Mucosa of rectum (tissue), 2 donors: ENCODE data around the gene MAST4.

ENCODE experiments used
- H3K27ac ChIP-seq, 2 donors: one replicate each; pipeline ENCODE4 v1.7.0; 2013; ENCODE audit warnings: inconsistent platforms in 2 of 2, low read depth in 2 of 2, low read length in 2 of 2
- H3K27me3 ChIP-seq, 2 donors: one replicate each; pipeline ENCODE4 v1.7.0; 2013; ENCODE audit warnings: low read length in 2 of 2; ENCODE audit not compliant: control insufficient read depth in 2 of 2, insufficient read depth in 2 of 2
- H3K36me3 ChIP-seq, 2 donors: one replicate each; pipeline ENCODE4 v1.7.0; 2013; ENCODE audit warnings: low read length in 2 of 2; ENCODE audit not compliant: control insufficient read depth in 2 of 2, insufficient read depth in 2 of 2
- H3K4me1 ChIP-seq, 2 donors: one replicate each; pipeline ENCODE4 v1.7.0; 2013; ENCODE audit warnings: low read length in 2 of 2, mild to moderate bottlenecking in 1 of 2; ENCODE audit not compliant: control insufficient read depth in 2 of 2, insufficient read depth in 2 of 2
- H3K4me3 ChIP-seq, 2 donors: one replicate each; pipeline ENCODE4 v1.7.0; 2013; ENCODE audit warnings: low read length in 2 of 2
- H3K9ac ChIP-seq, 2 donors: one replicate each; pipeline ENCODE4 v1.7.0; 2013; ENCODE audit warnings: low read length in 2 of 2, low read depth in 1 of 2, mild to moderate bottlenecking in 1 of 2
- H3K9me3 ChIP-seq, 2 donors: one replicate each; pipeline ENCODE4 v1.7.0; 2013; ENCODE audit warnings: low read length in 2 of 2; ENCODE audit not compliant: control insufficient read depth in 2 of 2
- donor health status: healthy.
- donor health status: Normal muscosa, but diverticular disease.

Gene MAST4

DNA sequence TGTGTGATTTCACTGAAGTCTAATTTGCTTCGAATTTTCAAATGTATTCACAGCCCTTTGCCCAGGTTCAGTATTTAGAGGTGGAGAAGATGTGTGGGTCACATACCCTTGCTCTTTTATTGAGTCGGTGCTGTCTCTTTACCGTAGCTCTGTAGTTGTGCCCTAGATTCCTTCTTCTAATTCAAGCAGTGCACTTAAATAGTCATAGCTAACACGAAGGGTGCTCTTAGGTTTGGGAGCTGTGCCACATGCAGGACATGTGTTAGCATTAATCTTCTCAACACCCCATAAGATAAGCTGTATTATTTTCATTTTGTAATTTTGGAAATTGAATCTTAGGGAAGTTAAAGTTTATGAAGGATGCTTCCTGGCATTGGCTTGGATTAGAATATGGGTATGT, 293.3 kb downstream of the MAST4 start:
- H3K4me1 ChIP-seq, result peaks cover 0 to 2% of the 10 kb centered on the region in 2 donors
- no peak overlapping the region for H3K9ac ChIP-seq
- no peaks in the 10 kb centered on the region for H3K9me3 ChIP-seq
- H3K36me3 ChIP-seq, result no peaks in the 10 kb centered on the region
- no peaks in the 10 kb centered on the region for H3K27me3 ChIP-seq
- no peak overlapping the region for H3K27ac ChIP-seq
- no peak overlapping the region for H3K4me3 ChIP-seq

DNA sequence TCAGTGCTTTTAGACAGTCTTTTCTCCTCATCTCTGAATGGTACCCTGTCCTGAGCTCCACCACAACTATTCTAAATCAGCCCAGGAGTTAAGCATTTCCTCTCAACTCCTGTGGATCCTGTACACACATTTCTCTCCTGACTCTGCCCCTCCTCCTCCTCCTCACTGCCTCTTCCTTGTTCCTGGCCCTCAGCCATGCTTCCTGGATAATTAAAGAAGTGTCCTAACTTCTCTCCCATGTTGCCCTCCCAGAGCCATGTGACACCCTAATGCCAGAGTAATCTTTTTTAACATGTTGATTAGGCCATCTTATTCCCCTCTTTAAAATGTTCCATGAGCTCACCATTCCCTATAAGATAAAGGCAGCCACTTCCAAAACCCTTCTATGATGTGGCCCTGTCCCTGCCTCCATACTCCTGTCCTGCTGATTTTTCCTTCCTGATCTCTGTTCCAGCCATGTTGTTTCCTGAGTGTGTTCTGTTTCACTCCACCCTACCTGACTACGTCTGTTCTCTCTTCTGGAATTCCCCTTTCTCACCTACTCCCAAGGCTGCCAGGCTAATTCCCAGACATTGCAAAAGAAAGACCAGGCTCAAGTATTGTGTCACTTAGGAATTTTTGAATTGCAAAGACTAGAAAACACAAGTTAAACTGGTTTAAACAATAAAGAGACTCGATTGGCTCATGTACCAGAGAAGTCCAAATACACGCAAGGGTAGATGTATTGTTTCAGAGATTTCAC, 295.2 kb downstream of the MAST4 start:
- H3K9ac ChIP-seq, result no peak overlapping the region
- H3K9me3 ChIP-seq, result no peaks in the 10 kb centered on the region
- no peaks in the 10 kb centered on the region for H3K27me3 ChIP-seq
- peaks cover 0 to 2% of the 10 kb centered on the region in 2 donors for H3K4me1 ChIP-seq
- H3K36me3 ChIP-seq, result no peaks in the 10 kb centered on the region
- no peak overlapping the region for H3K4me3 ChIP-seq
- no peak overlapping the region for H3K27ac ChIP-seq

DNA sequence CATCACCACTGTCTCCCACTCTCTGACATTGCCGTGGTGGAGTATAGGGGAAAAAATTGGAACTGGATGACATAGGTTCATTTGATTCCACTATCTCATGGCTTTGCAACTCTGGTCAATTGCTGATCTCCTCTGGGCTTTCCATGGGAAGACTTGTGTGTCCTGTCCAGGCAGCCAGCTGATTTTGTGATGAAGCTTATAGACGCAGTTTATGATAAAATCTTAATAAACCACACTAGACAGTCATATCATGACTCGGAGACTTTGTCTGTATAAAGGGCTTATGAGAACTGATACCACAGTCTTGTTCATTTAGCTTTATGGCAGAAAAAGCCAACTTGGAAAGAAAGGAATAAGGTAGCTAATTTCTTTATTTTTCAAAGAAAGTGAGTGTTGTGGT, 296.5 kb downstream of the MAST4 start:
- no peaks in the 10 kb centered on the region for H3K36me3 ChIP-seq
- no peaks in the 10 kb centered on the region for H3K27me3 ChIP-seq
- no peak overlapping the region for H3K9ac ChIP-seq
- H3K4me3 ChIP-seq, result no peak overlapping the region
- H3K9me3 ChIP-seq, result no peaks in the 10 kb centered on the region
- no peak overlapping the region for H3K27ac ChIP-seq
- H3K4me1 ChIP-seq, result peaks cover 0 to 2% of the 10 kb centered on the region in 2 donors

DNA sequence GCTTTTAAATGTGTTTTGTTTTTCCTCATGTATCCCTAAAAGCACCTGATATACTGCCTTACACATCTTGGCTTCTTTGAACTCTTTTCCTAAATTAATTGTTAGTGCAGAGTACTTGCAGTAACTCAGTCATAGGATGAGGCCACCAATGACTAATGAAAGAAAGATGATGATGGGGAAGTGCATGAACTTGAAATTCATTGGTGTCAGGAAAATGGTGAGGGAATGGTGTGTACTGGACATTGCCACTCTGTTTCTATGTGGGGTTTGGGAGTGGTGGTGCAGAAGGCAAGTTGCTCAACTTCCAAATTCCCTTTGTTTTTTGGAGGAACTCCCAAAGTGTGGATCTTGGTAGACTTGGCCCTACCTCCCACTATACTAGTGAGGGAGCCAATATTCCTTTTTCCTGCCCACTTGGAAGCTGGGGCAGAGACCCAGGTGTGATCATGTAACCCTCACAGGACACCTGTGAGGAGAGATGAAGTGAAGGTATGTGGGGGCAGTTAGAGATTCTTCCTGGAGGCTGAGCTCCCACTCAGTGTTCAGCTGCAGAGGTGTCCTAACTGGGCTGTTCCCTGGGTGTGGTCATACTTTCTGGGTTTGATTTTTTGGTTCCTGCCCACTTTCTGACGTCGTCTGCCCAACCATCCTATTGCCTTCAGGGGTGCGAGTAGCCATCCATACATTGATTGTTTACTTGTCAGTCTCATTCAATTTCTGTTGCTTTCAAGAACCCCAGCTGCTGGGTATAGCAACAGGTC, 298.5 kb downstream of the MAST4 start:
- no peak overlapping the region for H3K4me3 ChIP-seq
- no peaks in the 10 kb centered on the region for H3K27me3 ChIP-seq
- H3K36me3 ChIP-seq, result no peaks in the 10 kb centered on the region
- no peak overlapping the region for H3K9ac ChIP-seq
- H3K4me1 ChIP-seq, result peaks cover 0 to 2% of the 10 kb centered on the region in 2 donors
- no peaks in the 10 kb centered on the region for H3K9me3 ChIP-seq
- no peak overlapping the region for H3K27ac ChIP-seq

DNA sequence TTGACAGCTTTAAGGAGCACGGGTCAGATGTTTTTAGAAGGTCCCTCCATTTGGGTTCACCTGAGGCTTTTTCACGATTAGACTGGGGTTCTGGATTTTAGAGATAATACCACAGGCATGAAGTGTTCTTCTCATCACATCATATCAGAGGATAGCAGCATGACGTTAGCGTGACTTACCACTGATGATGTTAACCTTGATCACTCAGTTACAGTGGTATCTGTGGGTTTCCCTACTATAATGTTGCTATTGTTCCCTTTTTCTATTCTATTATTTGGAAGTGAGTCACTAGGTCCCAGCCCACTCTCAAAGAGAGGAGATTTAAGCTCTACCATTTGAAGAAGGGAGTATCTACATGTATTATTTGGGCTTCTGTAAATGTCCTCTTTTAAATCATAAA, 300.0 kb downstream of the MAST4 start:
- H3K9me3 ChIP-seq, result no peaks in the 10 kb centered on the region
- no peaks in the 10 kb centered on the region for H3K36me3 ChIP-seq
- H3K27ac ChIP-seq, result no peak overlapping the region
- H3K4me1 ChIP-seq, result peaks cover 0 to 2% of the 10 kb centered on the region in 2 donors
- H3K27me3 ChIP-seq, result no peaks in the 10 kb centered on the region
- H3K9ac ChIP-seq, result no peak overlapping the region
- H3K4me3 ChIP-seq, result no peak overlapping the region

DNA sequence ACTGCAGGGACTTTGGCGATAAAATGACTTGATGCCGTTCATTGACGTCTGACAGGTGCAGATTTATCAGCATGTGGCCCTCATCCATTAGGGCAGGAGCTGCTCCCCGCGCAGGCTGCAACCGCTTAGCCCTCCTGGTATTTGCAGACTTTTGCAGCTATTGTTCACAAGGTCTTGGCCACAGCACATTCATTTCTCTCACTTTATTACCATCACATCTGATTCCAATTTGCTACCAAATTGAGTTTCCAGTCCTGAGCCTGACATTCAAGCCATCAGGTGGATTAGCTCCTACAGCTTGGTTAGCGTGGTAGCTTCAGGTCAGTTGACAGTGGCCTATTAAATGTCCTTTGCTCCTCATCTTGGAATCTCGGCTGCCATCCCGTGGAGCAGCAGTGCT, 301.2 kb downstream of the MAST4 start:
- Histone ChIP-seq H3K9ac (no peak overlapping the region), H3K36me3 (no peaks in the 10 kb centered on the region), H3K4me1 (no peaks in the 10 kb centered on the region), H3K9me3 (no peaks in the 10 kb centered on the region), H3K27ac (no peak overlapping the region), H3K27me3 (no peaks in the 10 kb centered on the region), H3K4me3 (no peak overlapping the region)

DNA sequence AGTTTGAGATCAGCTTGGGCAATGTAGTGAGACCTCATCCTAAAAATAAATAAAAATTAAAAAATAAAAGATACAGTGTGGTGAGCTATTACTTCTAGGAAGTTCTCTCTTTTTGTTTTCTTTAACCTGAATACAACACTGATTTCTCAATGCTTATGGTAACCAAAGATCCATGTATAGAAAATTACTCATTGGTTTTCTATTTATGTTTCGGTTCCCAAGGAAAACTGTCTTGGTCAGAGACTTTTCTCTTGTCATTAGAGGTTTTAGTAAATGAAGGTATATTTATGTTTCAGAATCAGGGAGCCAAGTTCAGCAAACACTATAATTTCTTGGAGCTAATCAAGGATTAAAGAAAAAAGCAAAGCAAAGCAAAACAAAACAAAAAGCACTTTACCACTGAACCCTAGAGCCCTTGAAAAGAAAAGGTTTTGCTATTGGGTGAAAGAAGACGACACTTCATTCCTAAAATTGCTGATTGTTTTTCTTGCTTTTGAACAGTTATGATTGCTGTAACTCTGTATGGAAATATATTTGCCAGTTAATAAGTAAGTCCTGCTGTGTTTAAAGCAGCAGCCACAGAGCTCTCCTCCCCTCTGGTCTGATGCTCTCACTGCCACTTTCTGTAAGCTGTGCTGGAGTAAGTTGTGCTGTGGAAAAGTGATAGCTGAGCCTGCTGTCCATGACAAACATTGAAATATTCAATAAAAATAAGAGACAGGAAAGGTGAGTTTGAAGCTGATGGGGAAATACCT, 302.2 kb downstream of the MAST4 start:
- H3K4me3 ChIP-seq, result no peak overlapping the region
- no peaks in the 10 kb centered on the region for H3K27me3 ChIP-seq
- no peak overlapping the region for H3K9ac ChIP-seq

DNA sequence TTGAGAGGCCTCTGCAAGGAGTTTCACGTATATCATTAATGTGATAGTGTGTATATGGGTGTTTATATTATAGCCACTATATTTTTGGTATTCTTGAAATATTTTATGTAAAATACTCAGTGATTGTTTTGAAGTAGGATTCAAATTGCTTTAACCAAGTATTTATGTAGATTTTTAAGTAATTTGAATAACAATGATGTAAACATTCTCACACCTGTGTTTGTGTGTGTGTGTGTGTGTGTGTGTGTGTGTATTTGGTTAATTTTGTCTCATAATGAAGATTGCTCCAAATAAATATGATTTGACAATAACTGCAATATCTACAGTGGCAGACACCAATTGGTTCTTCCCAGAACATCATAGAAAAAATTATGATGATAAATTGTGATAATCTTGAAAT, 307.0 kb downstream of the MAST4 start:
- Histone ChIP-seq H3K4me1 (peaks cover 0 to 8% of the 10 kb centered on the region in 2 donors), H3K27ac (no peak overlapping the region)

More for the DNA sequence above, 302.2 kb downstream of the MAST4 start:
- Histone ChIP-seq H3K36me3 (no peaks in the 10 kb centered on the region), H3K27ac (no peak overlapping the region), H3K4me1 (no peaks in the 10 kb centered on the region), H3K9me3 (no peaks in the 10 kb centered on the region)

DNA sequence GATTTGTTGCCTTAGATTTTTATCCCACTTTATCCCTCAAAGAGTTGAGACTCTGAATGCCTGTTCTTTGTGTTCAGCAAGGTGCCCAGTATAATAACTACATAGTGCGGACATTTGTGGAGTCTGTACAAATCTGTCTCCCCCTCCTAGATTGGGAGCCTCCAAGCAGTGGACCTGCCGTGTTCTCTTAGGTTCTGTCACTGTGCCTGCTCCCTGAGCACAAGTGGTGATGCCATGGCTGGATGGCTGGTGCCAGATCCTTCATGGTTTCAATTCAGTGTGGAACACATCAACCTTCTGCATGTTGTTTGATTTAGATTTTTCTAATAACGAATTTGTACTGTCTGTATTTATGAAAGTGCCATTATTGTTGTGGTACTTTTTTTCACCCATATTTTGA, 307.5 kb downstream of the MAST4 start:
- Histone ChIP-seq H3K4me1 (peaks cover 0 to 8% of the 10 kb centered on the region in 2 donors), H3K9me3 (no peaks in the 10 kb centered on the region), H3K27me3 (no peaks in the 10 kb centered on the region), H3K9ac (no peak overlapping the region), H3K36me3 (no peaks in the 10 kb centered on the region), H3K4me3 (no peak overlapping the region), H3K27ac (no peak overlapping the region)

More for the DNA sequence above, 307.0 kb downstream of the MAST4 start:
- H3K4me3 ChIP-seq, result no peak overlapping the region
- no peaks in the 10 kb centered on the region for H3K27me3 ChIP-seq
- no peaks in the 10 kb centered on the region for H3K36me3 ChIP-seq
- H3K9ac ChIP-seq, result no peak overlapping the region
- H3K9me3 ChIP-seq, result no peaks in the 10 kb centered on the region

DNA sequence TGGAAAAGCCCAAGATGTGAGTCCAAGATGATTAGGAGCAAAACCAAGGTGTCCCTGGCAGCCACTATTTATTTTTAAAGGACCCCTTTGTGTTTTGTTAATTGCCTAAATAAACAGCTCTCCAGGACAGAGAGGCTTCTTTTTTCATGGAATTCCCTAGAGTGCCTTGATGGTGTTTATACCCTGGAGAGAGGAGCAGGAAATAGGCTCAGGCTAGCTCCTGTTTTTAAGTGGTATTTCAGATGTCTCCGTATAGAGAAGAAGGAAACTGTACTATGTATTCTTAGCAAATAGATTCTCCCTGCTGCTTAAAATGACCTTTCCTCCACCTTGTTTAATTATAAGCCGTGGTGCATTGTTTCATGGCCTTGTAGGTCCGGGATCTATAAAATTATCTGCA, 308.0 kb downstream of the MAST4 start:
- Histone ChIP-seq H3K9me3 (no peaks in the 10 kb centered on the region), H3K27me3 (no peaks in the 10 kb centered on the region), H3K4me3 (no peak overlapping the region), H3K9ac (no peak overlapping the region), H3K36me3 (no peaks in the 10 kb centered on the region), H3K27ac (no peak overlapping the region), H3K4me1 (peaks cover 0 to 8% of the 10 kb centered on the region in 2 donors)
